Keratinocyte (primary cell): ENCODE results near the gene LITAFD.

Experiments used
- EZH2 ChIP-seq: IDR thresholded peaks from one replicate; pipeline ENCODE4 v1.6.1; 2012; ENCODE audit warnings: inconsistent platforms, mild to moderate bottlenecking, low read length, moderate library complexity
- TF ChIP-seq, protein P1 (sequence below), 3 experiments: IDR thresholded peaks in 1 of 3; conservative IDR thresholded peaks in 1 of 3; optimal IDR thresholded peaks in 1 of 3; 2 replicates in 2 of 3; 3 replicates in 1 of 3; pipeline versions ENCODE3 to v1.5.1; 2011; ENCODE audit warnings: low read length in 3 of 3, mild to moderate bottlenecking in 3 of 3, moderate library complexity in 2 of 3, control low read depth in 1 of 3, inconsistent platforms in 1 of 3; ENCODE audit not compliant: insufficient read depth in 2 of 3; ENCODE audit errors: extremely low read depth in 1 of 3

DNA sequence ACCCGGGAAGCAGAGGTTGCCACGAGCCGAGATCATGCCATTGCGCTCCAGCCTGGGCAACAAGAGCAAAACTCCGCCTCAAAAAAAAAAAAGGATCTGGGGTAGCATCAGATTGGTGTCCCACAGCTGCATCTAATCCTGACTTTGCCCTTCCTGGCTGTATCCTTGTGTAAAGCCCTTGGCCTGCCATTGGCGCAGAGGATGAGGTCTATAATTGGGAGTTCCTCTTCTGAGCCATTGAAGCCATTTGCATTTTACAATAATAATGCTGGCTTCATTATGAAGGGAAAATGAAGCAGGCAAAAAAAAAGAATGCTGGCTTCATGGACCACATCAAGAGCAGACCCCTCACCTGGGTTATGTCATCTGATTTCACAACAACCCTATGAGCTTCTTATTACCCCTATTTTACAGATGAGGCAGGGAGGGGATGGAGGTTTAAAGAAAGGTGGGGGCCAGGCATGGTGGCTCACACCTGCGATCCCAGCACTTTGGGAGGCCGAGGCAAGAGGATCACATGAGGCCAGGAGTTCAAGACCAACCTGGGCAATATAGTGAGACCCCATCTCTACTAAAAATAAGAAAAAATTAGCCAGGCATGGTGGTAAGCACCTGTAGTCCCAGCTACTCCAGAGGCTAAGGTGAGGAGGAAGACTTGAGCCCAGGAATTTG is 1.2 kb upstream of the LITAFD start:
- TF ChIP-seq, protein P1, sequence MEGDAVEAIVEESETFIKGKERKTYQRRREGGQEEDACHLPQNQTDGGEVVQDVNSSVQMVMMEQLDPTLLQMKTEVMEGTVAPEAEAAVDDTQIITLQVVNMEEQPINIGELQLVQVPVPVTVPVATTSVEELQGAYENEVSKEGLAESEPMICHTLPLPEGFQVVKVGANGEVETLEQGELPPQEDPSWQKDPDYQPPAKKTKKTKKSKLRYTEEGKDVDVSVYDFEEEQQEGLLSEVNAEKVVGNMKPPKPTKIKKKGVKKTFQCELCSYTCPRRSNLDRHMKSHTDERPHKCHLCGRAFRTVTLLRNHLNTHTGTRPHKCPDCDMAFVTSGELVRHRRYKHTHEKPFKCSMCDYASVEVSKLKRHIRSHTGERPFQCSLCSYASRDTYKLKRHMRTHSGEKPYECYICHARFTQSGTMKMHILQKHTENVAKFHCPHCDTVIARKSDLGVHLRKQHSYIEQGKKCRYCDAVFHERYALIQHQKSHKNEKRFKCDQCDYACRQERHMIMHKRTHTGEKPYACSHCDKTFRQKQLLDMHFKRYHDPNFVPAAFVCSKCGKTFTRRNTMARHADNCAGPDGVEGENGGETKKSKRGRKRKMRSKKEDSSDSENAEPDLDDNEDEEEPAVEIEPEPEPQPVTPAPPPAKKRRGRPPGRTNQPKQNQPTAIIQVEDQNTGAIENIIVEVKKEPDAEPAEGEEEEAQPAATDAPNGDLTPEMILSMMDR (optimal IDR thresholded peaks at IDR 0.05 in 1 of 3, IDR thresholded peaks at IDR 0.05 in 1 of 3, conservative IDR thresholded peaks at IDR 0.05 in 1 of 3; ENCODE audit: extremely low read depth in 1 of 3, insufficient read depth in 2 of 3, low read length in 3 of 3): no peak
- no peak for TF ChIP-seq EZH2
